AG09319 (cell line): Measurements from ENCODE around the gene HLF.

ENCODE experiments used
- DNase-seq: peaks from one replicate; pipeline ENCODE4 v3.0.0-alpha.2; 2010; ENCODE audit warnings: low read depth; ENCODE audit errors: extremely low read depth
- TF ChIP-seq, protein P1 (sequence below): IDR thresholded peaks from 2 replicates; pipeline ENCODE4 v1.5.1; 2011; ENCODE audit warnings: low read depth, mild to moderate bottlenecking, inconsistent platforms, low read length, moderate library complexity

Gene HLF, protein sequence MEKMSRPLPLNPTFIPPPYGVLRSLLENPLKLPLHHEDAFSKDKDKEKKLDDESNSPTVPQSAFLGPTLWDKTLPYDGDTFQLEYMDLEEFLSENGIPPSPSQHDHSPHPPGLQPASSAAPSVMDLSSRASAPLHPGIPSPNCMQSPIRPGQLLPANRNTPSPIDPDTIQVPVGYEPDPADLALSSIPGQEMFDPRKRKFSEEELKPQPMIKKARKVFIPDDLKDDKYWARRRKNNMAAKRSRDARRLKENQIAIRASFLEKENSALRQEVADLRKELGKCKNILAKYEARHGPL

DNA sequence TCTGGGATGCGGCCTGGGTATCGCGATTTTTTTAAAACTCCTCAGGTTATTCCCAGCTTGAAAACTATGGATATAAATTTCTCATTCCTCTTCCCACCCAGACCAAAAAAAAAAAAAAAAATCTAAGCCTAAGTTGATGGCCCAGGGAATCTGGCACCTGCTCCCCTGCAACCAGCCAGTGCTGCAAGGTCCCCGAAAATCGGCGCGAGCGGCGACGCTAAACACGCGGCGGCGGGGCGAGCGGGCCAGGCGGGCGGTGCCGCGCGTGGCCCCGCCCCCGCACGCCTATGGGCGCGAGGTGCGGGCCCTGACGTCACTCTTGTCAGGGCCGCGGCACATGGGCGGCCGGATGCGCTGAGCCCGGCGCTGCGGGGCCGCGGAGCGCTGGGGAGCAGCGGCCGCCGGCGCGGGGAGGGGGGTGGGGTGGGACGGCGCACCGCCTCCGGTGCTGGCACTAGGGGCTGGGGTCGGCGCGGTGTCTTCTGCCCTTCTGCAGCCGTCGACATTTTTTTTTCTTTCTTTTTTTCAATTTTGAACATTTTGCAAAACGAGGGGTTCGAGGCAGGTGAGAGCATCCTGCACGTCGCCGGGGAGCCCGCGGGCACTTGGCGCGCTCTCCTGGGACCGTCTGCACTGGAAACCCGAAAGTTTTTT lies at the start of gene HLF:
TSS of gene HLF (plus strand) at position 316 of the 654 bp plus-strand sequence. CDS start 525 bp downstream, outside the sequence.
- TF ChIP-seq, protein P1, sequence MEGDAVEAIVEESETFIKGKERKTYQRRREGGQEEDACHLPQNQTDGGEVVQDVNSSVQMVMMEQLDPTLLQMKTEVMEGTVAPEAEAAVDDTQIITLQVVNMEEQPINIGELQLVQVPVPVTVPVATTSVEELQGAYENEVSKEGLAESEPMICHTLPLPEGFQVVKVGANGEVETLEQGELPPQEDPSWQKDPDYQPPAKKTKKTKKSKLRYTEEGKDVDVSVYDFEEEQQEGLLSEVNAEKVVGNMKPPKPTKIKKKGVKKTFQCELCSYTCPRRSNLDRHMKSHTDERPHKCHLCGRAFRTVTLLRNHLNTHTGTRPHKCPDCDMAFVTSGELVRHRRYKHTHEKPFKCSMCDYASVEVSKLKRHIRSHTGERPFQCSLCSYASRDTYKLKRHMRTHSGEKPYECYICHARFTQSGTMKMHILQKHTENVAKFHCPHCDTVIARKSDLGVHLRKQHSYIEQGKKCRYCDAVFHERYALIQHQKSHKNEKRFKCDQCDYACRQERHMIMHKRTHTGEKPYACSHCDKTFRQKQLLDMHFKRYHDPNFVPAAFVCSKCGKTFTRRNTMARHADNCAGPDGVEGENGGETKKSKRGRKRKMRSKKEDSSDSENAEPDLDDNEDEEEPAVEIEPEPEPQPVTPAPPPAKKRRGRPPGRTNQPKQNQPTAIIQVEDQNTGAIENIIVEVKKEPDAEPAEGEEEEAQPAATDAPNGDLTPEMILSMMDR = no peak
- no peak for DNase-seq

DNA sequence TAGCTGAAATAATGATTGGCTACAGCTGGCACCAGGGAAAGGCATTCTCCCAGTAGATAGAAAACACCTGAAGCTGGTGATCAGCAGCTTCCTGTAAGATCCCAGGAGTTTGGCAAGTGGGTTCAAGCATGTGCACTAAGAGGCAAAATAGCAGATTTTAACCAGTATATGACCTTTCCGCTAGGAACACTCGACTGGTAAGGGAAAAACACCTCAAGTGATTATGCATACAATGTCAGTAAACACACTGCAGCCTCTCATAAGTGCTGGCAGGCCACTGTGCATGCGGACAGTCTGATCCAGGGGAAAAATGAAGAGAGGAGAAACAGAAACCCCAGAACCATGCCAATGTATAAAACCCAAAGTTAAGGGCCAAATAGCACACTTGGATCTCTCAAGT lies 49.0 kb upstream of the HLF start:
- DNase-seq = no peak
- TF ChIP-seq, protein P1 = no peak

DNA sequence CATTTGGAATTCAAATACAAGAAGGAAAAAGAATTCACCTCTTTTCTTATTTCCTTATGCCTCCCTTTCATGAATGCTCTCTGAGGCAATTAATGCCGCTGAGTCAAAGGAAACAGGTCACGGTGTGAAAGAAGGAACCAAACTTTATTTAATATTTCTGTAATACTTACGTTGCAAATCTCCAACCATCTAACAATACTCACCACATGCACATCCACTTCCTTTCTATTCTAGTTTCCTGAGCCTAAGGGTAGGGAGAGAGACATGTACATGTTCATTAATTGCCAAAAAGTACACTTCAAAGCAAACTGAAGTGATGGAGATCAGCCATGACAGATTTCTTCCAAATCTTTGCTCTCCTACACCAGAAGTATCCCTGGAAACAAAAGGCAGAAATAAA lies 47.9 kb upstream of the HLF start:
- no peak for DNase-seq
- TF ChIP-seq, protein P1 = no peak

DNA sequence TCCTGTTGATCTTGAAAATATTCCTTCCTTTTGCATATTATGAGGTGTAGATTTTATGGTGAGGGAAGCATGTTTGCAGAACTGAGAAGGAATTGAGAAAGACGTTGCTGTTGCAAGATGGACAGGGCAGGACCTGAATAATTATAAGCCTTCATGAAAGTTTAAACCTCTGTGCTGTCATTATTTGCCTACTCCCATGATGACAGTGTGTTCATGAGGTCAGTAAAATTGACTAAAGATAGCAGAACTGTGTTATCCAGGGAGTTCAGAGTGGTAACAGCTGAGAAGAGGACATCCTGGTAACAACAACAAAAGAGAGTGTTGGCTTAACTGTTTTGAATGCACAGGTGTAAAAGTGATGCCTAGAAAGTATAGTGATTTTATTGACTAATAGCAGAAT lies 45.3 kb upstream of the HLF start:
- DNase-seq = no peak
- TF ChIP-seq, protein P1 = no peak

DNA sequence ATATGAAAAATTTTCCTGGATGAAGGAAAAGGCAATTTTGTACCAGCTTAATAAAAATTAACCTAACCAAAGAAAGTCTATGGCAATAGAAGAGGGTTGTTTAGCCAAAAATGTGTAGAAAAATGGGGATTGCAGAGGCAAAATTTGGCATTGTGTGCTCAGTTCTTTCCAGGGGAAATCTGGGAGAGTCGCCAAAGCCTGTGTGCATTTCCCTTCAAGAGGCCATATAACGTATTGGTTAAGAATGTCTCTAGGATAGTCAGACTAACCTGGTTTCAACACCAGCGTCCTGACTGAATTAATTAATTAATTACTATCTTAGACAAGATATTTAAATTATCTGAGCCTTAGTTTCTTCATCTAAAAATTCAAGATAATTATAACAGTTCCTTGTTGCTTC lies 44.8 kb upstream of the HLF start:
- DNase-seq = no peak
- TF ChIP-seq, protein P1 = no peak

DNA sequence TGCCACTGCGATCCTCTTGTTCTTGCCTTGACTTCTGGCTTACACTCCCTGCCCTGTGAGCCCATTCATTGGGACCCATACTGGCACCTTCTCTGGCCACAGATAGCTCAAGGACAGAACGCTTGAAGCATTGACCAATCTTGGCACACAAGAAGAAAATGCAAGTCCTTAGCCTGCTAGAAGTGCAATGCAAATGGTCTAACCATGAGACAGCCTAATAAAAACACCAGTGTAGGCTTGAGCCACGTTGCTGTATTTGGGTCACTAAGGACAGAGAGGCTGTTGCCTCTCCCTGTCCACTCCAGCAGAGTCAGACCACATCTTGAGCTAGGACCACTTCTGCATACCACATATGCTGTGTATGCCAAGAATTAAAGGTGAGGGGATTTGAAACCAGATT lies 41.2 kb upstream of the HLF start:
- no peak for DNase-seq
- TF ChIP-seq, protein P1 = no peak

DNA sequence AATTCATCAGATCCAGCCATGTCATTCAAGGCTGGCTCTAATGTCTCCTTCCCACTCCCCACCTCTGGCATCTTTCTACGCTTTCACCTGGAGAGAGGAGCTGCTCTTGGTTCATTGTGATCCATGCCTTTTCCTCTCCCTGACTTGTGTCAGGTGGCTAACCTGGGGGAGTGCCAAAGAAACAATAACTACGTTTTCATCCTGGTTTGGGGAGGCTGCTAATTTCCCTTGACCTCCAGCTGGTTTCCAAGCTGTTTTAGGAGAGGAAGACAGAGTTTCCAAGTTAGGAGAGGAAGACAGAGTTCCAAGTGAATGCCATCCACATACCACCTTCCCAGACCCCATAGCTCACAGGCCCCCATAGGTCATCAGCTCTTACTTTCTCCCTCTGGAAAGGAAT lies 40.0 kb upstream of the HLF start:
- no peak for DNase-seq
- TF ChIP-seq, protein P1 = no peak
